GM21529 (cell line): ENCODE measurements around the gene CILP.
"Not testable (repeated sequence)": the region's sequence is repeated elsewhere in the genome, so short reads cannot be mapped to it uniquely, and the experiment has no call there.

Experiments
- ATAC-seq: cut with Tn5 transposase; IDR thresholded peaks from one replicate; pipeline ENCODE4 v1.9.1; 2021; ENCODE audit not compliant: unreplicated experiment

The CILP gene

DNA sequence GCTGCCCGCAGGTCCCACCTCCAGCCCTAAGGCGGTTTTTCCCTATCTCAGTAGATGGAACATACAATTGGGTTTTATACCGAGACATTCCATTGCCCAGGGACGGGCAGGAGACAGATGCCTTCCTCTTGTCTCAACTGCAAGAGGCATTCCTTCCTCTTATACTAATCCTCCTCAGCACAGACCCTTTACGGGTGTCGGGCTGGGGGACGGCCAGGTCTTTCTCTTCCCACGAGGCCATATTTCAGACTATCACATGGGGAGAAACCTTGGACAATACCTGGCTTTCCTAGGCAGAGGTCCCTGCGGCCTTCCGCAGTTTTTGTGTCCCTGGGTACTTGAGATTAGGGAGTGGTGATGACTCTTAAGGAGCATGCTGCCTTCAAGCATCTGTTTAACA, 15.6 kb upstream of the CILP start:
- not testable (repeated sequence) for ATAC-seq

DNA sequence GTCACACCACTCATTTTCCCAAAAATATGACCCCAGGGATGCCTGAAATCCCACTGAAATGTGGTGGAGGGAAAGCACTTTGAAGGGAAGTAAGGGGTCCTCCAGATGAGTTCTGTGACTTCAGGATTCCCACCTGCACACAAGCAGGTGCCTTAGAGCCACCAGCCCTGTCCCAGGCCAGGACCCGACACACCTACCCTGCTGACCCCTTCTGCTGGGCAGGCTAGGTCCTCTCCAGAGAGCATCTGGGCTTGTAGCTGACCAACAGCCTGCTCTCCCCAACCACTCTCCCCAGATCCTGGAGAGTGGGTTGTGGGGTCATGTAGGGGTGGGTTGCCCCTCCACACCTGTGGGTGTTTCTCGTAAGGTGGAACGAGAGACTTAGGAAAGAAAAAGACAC, 14.9 kb upstream of the CILP start:
- no peak for ATAC-seq

DNA sequence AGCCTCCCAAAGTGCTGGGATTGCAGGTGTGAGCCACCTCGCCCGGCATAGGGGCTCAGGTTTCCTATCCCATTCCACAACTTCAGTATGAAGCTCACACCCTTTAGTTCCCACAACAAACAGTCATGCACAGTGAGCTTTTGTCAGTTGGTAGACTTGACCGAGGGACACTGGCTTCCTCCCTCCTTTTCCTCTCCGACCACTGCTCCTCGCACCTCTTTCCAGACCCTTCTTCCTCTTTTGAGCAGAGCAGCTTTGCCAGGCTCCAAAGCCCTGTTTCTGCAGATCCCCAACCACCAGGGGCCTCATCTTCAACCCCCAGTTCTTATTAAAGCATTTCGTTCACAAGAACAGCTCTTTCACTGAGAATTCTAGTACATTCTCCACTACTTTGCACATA, 12.7 kb upstream of the CILP start:
- no peak for ATAC-seq

GRCh38 chr15:65222891-65223290, 11.6 kb upstream of the CILP start:
- ATAC-seq = no peak

DNA sequence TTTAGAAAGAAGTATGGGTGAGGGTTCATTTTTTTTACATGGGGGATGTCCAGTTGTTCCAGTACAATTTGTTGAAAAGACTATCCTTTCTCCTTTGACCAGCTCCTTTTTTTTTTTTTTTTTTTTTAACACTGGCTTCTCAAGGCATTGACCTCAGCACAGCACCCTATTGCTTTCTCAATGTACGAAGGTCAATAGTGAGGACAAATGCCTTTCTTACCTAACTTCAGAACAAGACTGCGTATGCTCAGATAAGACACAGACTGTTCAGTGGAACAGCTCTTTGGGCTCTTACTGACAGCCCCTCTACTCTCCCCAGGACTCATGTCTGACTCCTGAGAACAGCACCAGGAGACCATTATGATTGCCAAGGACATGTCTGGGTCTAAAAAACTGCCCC, 10.4 kb upstream of the CILP start:
- no peak for ATAC-seq

DNA sequence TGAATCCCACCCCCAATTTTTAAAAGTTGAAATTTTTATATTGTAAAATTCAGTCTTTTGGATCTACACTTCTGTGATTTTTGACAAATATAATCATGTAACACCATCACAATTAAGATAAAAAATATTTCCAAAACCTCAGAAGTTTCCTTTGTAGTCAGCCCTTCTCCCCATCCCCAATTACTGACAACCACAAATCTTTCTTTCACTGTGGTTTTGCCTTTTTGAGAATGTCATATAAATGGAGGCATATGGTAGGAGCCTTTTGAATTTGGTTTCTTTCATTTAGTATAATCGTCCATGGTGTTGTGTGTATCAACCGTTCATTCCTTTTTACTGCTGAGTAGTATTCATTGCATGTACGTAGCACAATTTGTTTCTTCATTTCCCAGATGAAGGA, 7.9 kb upstream of the CILP start:
- no peak for ATAC-seq

GRCh38 chr15:65217526-65218482, 6.5 kb upstream of the CILP start:
- no peak for ATAC-seq

DNA sequence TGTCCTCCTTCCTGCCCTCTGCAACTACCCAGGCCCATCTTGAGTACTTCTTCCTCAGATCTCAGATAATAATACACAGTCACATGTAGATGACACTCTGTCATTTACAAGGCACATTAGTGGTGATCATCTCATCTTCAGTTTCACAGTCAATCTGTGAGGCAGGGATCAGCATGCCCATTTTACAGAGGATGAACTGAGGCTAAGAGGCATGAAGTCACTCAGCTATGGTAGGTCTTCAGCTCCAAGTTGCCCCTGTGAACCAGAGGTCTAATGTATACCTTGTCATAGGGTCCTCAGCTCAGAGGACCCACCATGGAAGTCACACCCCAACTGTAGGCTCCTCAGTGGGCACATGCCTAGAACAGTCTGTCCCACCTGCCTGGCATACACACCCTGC, 4.2 kb upstream of the CILP start:
- no peak for ATAC-seq

DNA sequence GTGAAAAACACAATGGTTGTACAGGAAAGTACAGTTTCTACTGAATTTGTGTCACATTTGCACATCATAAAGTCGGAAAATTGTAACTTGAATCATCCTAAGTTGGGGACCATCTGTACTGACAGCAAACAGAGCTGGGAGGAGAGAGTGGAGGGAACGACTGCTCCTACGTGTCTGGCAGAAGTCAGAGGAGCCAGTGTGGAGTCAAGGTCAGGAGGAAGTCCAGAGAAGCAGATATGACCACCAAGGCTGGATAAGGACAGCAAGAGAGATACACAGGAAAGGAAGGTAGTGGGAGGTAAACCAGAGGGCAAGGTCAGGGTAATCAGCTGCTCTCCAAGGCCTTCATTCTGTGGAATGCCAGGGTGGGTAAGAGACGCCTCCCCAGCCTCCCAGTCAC, 2.7 kb upstream of the CILP start:
- no peak for ATAC-seq

GRCh38 chr15:65213241-65213640, 2.0 kb upstream of the CILP start:
- no peak for ATAC-seq

DNA sequence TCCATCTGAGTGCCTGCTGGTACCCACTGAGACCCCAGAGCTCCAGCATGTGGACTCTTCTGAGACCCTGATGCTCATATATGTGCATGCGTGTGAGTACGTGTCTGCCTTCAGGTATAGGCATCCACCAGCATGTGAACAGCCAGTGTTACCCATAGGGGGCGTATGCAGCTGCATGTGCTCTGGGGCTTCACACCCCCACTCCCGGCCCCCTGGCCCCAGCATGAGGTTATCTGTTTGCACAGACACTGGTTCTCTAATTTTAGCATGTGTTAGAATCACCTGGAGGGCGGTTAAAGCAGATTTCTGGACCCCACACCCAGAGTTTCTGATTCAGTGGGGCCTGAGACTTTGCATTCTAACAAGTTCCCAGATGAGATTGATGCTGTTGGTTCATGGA, 824 bp upstream of the CILP start:
- no peak for ATAC-seq

DNA sequence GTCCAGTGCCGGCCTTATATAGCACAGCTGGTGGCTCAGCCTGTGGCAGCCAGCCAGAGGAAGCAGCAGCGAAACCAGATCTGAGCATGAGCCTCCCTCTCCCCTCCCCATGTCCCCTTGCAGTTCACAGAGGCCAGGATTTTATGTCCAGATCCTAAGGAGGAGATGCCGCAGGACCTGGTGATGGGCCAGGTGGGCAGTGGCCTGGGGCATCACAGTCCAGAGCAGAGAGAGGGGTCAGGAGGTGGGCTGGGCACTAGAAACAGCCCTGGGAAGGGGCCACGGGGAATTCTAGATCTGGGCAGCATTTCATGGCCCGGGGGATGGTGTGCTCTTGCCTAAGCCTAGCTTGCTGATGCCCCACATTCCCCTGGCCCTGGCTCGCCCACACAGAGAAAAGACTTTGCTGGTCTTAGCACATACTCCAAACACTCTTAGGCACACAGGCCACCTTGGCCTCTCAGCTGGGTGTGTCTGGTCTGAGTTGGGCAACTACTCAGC, 259 bp upstream of the CILP start:
- ATAC-seq = no peak

DNA sequence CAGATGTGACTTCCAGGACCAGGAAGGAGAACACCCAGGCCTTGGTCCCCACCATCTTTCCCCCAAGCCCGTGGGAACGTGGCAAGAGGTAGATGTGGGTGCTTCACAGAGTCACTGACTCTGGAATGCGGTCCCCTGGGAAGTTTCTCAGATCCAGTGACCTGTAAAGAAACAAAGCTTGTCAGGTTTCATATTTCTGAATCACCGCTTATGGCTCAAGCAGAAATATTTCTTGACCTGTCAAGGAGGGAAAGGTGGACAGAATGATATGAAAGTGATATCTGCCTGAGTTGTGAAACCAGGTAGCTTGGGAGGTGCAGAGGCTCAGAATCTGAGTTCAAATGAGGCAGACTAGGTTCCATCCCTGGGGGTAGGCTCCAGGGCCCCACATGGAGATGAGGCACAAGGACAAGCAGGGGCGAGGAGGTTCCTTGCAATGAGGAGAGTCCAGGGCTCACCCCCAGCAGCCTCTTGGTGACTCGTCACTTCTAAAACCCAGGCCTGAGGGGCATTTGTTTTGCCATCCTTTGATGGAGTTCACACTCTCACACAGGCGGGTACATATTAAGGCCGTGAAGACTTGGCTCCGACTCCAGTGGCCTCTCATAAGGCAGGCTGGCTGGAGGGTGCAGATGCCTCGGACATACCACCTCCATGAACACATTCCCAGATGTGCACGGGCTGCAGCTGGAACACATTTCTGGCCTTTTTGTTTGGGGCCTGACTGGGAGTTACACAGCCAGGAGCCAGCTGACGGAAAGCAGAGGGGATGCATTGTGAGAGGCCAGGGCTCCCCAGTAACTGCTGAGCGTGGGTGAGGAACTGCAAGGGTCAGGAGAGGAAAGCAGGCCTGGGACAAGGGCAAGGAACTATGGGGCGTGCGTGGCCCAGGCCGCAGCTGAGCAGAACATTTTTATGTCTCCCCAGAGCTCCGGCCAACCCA, 1.3 kb downstream of the CILP start:
- no peak for ATAC-seq

DNA sequence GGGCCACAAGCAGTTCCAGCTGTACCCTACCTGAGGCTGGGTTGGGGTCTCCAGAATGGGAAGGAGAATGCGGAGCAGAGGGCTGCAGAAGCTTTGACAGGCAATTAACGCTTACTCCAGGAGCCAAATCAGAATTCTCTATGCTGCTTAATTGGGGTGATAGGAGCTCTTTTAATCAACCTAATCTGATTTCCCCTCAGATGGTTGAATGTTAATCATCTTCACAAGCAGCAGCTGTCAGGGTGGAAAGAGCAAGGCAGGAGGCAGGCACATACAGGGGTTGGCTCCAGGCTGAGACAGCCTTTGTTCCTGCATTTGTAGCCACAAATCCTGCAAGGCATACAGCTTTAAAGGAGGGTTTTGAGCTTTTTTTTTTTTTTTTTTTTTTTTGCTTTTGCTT, 2.6 kb downstream of the CILP start:
- no peak for ATAC-seq

- no peak for ATAC-seq
Observed at GRCh38 chr15:65207280-65207840, 3.9 kb downstream of the CILP start.

GRCh38 chr15:65206750-65207149, 4.5 kb downstream of the CILP start:
- no peak for ATAC-seq

DNA sequence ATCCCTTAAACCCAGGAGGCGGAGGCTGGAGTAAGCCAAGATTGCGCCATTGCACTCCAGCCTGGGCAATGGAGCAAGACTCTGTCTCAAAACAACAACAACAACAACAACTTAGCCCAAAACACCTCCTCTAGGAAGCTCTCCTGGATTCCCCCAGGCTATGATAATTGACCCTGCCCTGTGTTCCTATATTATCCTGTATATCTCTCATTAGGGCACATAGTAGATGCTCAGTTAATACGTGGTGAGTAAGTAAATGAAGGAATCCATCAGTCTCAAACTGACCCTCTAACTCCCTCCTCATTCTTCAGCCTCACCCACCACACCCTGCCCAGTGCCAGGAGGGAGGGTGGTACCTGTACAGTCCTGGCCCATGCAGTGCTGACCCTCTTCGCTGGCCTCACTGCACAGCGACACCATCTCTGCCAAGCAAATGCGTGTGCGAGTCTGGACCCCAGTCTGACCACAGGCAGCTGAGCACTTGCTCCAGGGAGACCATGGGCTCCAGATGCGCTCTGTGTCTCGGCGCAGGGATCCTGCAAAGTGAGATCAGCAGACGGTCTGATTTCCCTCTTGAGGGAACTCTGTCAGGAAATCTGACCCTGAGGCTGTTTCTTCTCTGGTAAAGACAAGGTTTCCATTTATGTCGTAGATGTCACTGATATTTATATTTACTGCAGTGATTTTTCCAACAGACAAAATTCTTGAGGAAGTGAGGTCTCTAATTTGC, 6.2 kb downstream of the CILP start:
- ATAC-seq = no peak

DNA sequence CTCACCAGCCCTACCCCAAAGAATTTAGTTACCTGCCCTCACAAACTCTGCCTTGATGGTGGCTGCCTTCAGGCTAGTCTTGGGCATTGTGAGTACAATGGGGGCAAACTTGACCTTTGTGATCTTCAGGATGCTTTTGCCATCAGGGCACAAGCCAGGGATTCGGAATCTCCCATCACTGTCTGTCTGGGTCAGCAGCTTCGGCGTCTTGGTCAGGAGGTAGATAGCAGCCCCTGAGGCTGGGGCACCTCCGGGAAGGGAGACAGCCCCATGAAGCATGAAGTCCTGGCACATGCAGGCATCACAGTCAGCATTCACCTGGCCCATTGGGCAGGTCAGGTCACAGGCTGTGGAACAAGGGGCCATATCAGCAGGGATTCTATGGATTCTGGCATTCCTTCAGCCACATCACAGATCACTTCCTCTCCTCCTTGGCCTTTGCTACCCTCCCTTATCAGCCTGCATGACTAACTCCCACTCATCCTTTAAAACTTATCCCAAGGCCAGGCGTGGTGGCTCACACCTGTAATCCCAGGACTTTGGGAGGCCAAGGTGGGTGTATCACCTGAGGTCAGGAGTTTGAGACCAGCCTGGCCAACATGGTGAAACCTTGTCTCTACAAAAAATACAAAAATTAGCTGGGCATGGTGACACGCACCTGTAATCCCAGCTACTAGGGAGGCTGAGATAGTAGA, 6.9 kb downstream of the CILP start:
- no peak for ATAC-seq

DNA sequence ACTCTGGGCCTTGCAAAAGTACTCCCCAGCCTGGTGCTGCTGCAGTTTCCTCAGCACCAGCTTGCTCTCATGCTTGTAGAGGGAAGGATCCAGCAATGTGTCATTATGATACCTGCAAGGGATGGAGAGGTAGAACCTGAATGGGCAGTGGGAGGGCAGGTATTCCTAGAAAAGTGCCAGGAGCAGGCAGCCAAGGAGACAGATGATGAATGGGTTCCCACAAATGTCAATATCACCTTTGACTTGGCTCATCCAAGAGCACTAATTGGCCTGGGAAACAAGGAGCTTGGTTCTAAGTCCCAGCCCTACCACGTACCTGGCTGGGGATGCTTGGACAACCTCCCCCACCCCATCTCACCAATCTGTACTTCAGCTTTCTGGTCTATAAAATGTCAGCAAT, 9.4 kb downstream of the CILP start:
- ATAC-seq = no peak

GRCh38 chr15:65198571-65198970, 12.7 kb downstream of the CILP start:
- no peak for ATAC-seq
